Activated B cell treated with CpG ODN at 0.5 μM for 24 hours (primary cell): ENCODE results near the gene MARVELD3. TPM values are rescaled to one million over a fixed set of nuclear protein-coding genes. Genes with fewer than 3 reads are reported as not detected.
A peak's percentile ranks its signal among the peaks of the same experiment; 100 is the strongest.

ENCODE experiments used
- ATAC-seq: fragments of 200-7000 bp; cut with Tn5 transposase; one replicate; pipeline ENCODE4 v1.10.0; 2021; ENCODE audit warnings: low read depth, mild to moderate bottlenecking, moderate library complexity
- CTCF ChIA-PET: fragments of 350-600 bp; sonication (Branson Sonifier 250); formaldehyde crosslinking; loops from one replicate; lab custom pipeline; 2021; ENCODE audit warnings: antibody characterized with exemption; lab: Charles Lee
- POLR2A ChIA-PET: fragments of 350-600 bp; sonication (Branson Sonifier 250); formaldehyde crosslinking; loops from one replicate; lab custom pipeline; 2021; ENCODE audit warnings: antibody characterized with exemption; lab: Charles Lee
- DNase-seq: peaks from one replicate; pipeline ENCODE4 v3.0.0; 2022
- H3K27ac Mint-ChIP-seq: one replicate; pipeline ENCODE4 v1.8.0; 2020; ENCODE audit warnings: mixed read lengths
- H3K27me3 Mint-ChIP-seq: one replicate; pipeline ENCODE4 v1.8.0; 2021; ENCODE audit warnings: mixed read lengths
- H3K36me3 Mint-ChIP-seq: one replicate; pipeline ENCODE4 v1.8.0; 2021; ENCODE audit warnings: low read depth, mixed read lengths
- H3K4me1 Mint-ChIP-seq: one replicate; pipeline ENCODE4 v1.8.0; 2021; ENCODE audit warnings: mixed read lengths
- H3K4me3 Mint-ChIP-seq: one replicate; pipeline ENCODE4 v1.8.0; 2020; ENCODE audit warnings: mild to moderate bottlenecking, mixed read lengths
- H3K9me3 Mint-ChIP-seq: one replicate; pipeline ENCODE4 v1.8.0; 2020; ENCODE audit warnings: mixed read lengths
- intact Hi-C: fragments of 100-400 bp; cut with micrococcal nuclease; formaldehyde crosslinking; loops from one replicate; pipeline ENCODE4 v1.15.1; 2024
- total RNA-seq: library from RNA; stranded (reverse); gene quantifications from 2 replicates; pipeline ENCODE4 v1.2.3, GENCODE V29; 2022
- TF ChIP-seq, protein P1 (sequence below): fragments of 200-600 bp; IDR thresholded peaks from one replicate; pipeline ENCODE4 v1.8.0; 2022; ENCODE audit warnings: antibody characterized with exemption, mild to moderate bottlenecking

Gene MARVELD3
- total RNA-seq, 1 donor from 2014 or later: not detected

DNA sequence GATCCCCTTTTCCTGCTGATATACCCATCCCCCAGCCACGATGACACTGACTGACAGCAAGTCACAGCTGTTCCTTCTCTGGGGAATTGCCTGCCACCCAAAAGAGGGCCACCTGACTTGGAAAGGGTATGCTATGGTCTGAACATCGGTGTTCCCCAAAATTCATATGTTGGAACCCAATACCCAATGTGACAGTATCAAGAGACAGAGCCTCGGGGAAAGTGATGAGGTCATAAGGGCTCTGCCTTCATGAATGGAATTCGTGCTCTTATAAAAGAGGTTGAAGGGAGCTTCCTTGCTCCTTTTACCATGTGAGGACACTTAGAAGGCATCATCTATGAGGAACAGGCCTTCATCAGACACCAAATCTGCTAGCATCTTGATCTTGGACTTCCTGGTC, 7.6 kb upstream of the MARVELD3 start:
- ATAC-seq (no peak), DNase-seq (no peak)
- TF ChIP-seq, protein P1, sequence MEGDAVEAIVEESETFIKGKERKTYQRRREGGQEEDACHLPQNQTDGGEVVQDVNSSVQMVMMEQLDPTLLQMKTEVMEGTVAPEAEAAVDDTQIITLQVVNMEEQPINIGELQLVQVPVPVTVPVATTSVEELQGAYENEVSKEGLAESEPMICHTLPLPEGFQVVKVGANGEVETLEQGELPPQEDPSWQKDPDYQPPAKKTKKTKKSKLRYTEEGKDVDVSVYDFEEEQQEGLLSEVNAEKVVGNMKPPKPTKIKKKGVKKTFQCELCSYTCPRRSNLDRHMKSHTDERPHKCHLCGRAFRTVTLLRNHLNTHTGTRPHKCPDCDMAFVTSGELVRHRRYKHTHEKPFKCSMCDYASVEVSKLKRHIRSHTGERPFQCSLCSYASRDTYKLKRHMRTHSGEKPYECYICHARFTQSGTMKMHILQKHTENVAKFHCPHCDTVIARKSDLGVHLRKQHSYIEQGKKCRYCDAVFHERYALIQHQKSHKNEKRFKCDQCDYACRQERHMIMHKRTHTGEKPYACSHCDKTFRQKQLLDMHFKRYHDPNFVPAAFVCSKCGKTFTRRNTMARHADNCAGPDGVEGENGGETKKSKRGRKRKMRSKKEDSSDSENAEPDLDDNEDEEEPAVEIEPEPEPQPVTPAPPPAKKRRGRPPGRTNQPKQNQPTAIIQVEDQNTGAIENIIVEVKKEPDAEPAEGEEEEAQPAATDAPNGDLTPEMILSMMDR: no peak
- Mint-ChIP-seq H3K27ac (no peak overlapping the region), H3K36me3 (no peaks in the 10 kb centered on the region), H3K9me3 (no peaks in the 10 kb centered on the region), H3K4me1 (peaks cover 6% of the 10 kb centered on the region), H3K27me3 (peaks cover 11% of the 10 kb centered on the region), H3K4me3 (no peak overlapping the region)
- POLR2A ChIA-PET: no interaction called here
- CTCF ChIA-PET: no interaction called here
- intact Hi-C loops: no loop called here

DNA sequence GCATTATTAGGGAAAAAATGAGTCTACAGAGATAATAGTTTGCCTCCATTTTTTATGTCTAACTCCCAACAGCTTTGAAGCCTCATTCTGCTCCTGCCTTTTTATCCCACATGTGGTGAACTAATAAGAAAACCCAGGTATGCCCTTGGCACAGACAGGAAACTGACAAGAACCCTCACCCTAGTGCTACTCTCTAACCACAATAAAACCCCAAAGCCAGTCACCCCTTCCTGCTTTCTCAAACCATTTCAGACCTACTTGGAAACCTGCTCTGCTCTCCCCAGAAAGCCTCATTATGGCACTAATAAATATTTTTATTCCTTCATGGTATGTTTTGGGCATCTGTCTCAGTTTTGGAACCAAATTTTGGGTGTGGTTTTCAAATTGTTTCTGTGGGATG, 3.9 kb upstream of the MARVELD3 start:
- ChIA-PET CTCF (interaction anchor here (1.7 kb wide), 1 partner anchor 57 kb away, joined by 4 read pairs; no protein-coding TSS in a partner anchor), POLR2A (no interaction called here)
- intact Hi-C loops: no loop called here
- TF ChIP-seq, protein P1: no peak
- no peak overlapping the region for H3K27ac Mint-ChIP-seq
- H3K36me3 Mint-ChIP-seq: no peaks in the 10 kb centered on the region
- peaks cover 10% of the 10 kb centered on the region for H3K27me3 Mint-ChIP-seq
- H3K4me3 Mint-ChIP-seq: no peak overlapping the region
- ATAC-seq (no peak), DNase-seq (no peak)
- H3K4me1 Mint-ChIP-seq: peaks cover 12% of the 10 kb centered on the region
- no peaks in the 10 kb centered on the region for H3K9me3 Mint-ChIP-seq

DNA sequence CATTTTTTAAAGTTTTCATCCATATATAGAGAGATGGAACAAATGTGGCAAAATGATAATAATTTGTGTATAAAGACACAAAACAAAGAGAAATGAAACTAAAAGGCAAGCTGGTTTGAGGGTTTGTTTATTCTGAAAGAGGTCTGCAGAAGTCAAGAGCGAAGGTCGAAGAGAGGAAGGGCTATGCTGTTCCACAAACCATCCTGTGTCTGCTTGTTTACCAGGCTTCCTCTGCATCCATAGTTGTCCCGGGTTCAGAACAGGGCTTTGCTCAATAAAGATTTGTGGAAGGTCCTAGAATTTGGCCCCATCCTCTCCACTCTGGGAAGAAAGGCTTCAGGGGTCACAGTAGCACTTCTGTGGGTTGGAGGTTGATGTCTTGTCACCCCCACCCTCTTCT, 2.4 kb upstream of the MARVELD3 start:
- TF ChIP-seq, protein P1: no peak
- intact Hi-C loops: no loop called here
- Mint-ChIP-seq H3K4me1 (peaks cover 12% of the 10 kb centered on the region), H3K9me3 (no peaks in the 10 kb centered on the region), H3K36me3 (no peaks in the 10 kb centered on the region), H3K27ac (no peak overlapping the region), H3K4me3 (no peak overlapping the region), H3K27me3 (peaks cover 7% of the 10 kb centered on the region)
- no peak for ATAC-seq
- DNase-seq: no peak
- CTCF ChIA-PET: interaction anchor here (0.6 to 1.7 kb wide), 3 partner anchors 13 to 1972 kb away, joined by 4 to 5 read pairs (median 4); no protein-coding TSS in a partner anchor
- POLR2A ChIA-PET: no interaction called here

DNA sequence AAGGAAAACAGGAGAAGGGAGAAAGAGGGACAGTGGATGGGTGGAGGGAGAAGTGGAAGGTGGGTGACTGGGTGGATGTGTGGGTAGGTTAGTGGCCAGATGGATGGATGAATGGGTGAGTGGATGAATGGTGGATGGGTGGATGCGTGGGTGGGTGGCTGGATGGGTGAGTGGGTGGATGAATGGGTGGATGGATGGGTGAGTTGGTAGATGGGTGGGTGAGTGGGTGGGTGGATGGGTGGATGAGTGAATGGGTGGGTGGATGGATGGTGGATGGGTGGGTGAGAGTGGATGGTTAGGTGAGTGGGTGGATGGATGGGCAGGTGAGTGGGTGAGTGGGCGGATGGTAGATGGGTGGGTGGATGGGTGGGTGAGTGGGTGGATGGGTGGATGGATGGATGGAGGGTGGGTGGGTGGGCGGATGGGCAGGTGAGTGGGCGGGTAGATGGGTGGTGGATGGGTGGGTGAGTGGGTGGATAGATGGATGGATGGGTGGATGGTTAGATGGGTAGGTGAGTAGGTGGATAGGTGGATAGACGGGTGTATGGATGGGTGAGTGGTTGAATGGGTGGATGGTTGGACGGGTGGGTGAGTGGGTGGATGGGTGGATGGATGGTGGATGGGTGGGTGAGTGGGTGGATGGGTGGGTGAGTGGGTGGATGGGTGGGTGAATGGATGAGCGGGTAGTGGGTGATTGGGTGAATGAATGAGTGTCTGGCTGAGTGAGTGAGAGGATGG, 702 bp upstream of the MARVELD3 start:
- Mint-ChIP-seq H3K9me3 (no peaks in the 10 kb centered on the region), H3K4me3 (peak overlapping the region; percentile 36), H3K36me3 (no peaks in the 10 kb centered on the region), H3K27ac (no peak overlapping the region), H3K4me1 (peaks cover 12% of the 10 kb centered on the region), H3K27me3 (peaks cover 7% of the 10 kb centered on the region)
- CTCF ChIA-PET: no interaction called here
- ATAC-seq: no peak
- intact Hi-C loops: no loop called here
- POLR2A ChIA-PET: no interaction called here
- no peak for DNase-seq
- TF ChIP-seq, protein P1: no peak

DNA sequence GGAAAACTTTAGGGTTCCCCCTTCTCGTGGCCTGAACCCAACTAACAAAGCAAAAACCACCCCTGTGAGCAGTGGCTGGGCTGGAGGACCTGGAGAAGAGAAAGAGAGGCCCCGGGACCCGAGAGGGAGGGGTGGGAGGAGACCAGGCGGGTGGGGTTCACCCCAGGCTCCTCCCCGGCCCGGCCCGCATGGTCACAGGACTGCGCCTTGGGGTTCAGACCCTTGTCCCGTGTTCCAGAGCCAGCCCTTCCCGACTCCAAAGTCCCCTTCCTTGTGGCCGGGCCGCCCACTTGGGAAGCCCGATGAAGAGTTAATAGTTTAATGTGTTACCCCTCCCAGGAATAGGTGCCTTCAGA, 852 bp downstream of the MARVELD3 start:
- CTCF ChIA-PET: no interaction called here
- Mint-ChIP-seq H3K27me3 (peaks cover 2% of the 10 kb centered on the region), H3K27ac (no peak overlapping the region), H3K36me3 (no peaks in the 10 kb centered on the region), H3K9me3 (no peaks in the 10 kb centered on the region), H3K4me3 (peak overlapping the region; percentile 46), H3K4me1 (peaks cover 12% of the 10 kb centered on the region)
- DNase-seq (peak; percentile 19), ATAC-seq (no peak)
- POLR2A ChIA-PET: no interaction called here
- intact Hi-C loops: no loop called here
- TF ChIP-seq, protein P1: no peak
